Measurements from ENCODE around the gene MSMO1. TPM values are rescaled to one million over a fixed set of nuclear protein-coding genes. Genes with fewer than 3 reads are reported as not detected.

Gene MSMO1
- polyA plus RNA-seq, 1 of the 3 experiments (the other 2 are of a cell fraction): 13.2 TPM

- 87% methylated on average over 3 of the region's 3 CpGs for WGBS (ENCODE audit: low lambda C conversion rate)
- H3K4me3 ChIP-seq (ENCODE audit: low read depth in 2 of 2, low read length in 1 of 2): no peak overlapping the region
- ChIA-PET CTCF (interaction anchor here (1.9 kb wide), 1 partner anchor 193 kb away, joined by 6 read pairs; no protein-coding TSS in a partner anchor), POLR2A (no interaction called here)
- H2AFZ ChIP-seq (ENCODE audit: low read depth): no peak overlapping the region
- H3K27ac ChIP-seq (ENCODE audit: low read depth in 2 of 2, low read length in 1 of 2): no peak overlapping the region
- H3K79me2 ChIP-seq (ENCODE audit: insufficient read depth): peaks cover 21% of the 10 kb centered on the region
- no peaks in the 10 kb centered on the region for H4K20me1 ChIP-seq (ENCODE audit: insufficient read depth)
- peaks cover 19 to 38% of the 10 kb centered on the region in 2 experiments for H3K36me3 ChIP-seq (replicated peaks in 1 of 2; ENCODE audit: control insufficient read depth in 1 of 2, insufficient read depth in 2 of 2, low read length in 1 of 2)
- H3F3A ChIP-seq (replicated peaks; ENCODE audit: insufficient read depth): peaks cover 8% of the 10 kb centered on the region
- H3K27me3 ChIP-seq (ENCODE audit: insufficient read depth): no peaks in the 10 kb centered on the region
- no peaks in the 10 kb centered on the region for H3K9me2 ChIP-seq
- no peaks in the 10 kb centered on the region for H3K9me3 ChIP-seq
- no peak overlapping the region for H3K9ac ChIP-seq
- no peak for TF ChIP-seq YY1 (IDR thresholded peaks at IDR 0.05; ENCODE audit: low read depth)
- TF ChIP-seq FOSL2 (IDR thresholded peaks at IDR 0.05; ENCODE audit: borderline replicate concordance, low read depth): no peak
- TF ChIP-seq MEF2A (IDR thresholded peaks at IDR 0.05; ENCODE audit: borderline replicate concordance, low read depth): no peak
- TF ChIP-seq, protein P1, sequence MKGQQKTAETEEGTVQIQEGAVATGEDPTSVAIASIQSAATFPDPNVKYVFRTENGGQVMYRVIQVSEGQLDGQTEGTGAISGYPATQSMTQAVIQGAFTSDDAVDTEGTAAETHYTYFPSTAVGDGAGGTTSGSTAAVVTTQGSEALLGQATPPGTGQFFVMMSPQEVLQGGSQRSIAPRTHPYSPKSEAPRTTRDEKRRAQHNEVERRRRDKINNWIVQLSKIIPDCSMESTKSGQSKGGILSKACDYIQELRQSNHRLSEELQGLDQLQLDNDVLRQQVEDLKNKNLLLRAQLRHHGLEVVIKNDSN (IDR thresholded peaks at IDR 0.05; ENCODE audit: borderline replicate concordance, low read depth): no peak
- TF ChIP-seq CHD2 (IDR thresholded peaks at IDR 0.05; ENCODE audit: low read length, partially characterized antibody): no peak
- no peak for TF ChIP-seq NRF1 (IDR thresholded peaks at IDR 0.05; ENCODE audit: low read depth, low read length)
- TF ChIP-seq ZBTB33 (IDR thresholded peaks at IDR 0.05; ENCODE audit: borderline replicate concordance, low read depth): no peak
- no peak for TF ChIP-seq JUND (IDR thresholded peaks at IDR 0.05)
- TF ChIP-seq MAX (IDR thresholded peaks at IDR 0.05; ENCODE audit: low read depth): no peak
- TF ChIP-seq ELF1 (IDR thresholded peaks at IDR 0.05): no peak
- no peak for TF ChIP-seq REST (IDR thresholded peaks at IDR 0.05; ENCODE audit: low read depth, low read length)
- TF ChIP-seq FOXM1 (IDR thresholded peaks at IDR 0.05; ENCODE audit: low read depth): no peak
- TF ChIP-seq GABPA (IDR thresholded peaks at IDR 0.05; ENCODE audit: low read depth): no peak
- no peak for TF ChIP-seq MXI1 (IDR thresholded peaks at IDR 0.05; ENCODE audit: low read depth, low read length)
- no peak for TF ChIP-seq TAF1 (IDR thresholded peaks at IDR 0.05; ENCODE audit: borderline replicate concordance, low read depth, low read length)
- H3K4me2 ChIP-seq: no peak overlapping the region
- H3K4me1 ChIP-seq (ENCODE audit: control insufficient read depth in 1 of 2, insufficient read depth in 2 of 2, low read depth in 1 of 2, low read length in 1 of 2): peaks cover 6 to 15% of the 10 kb centered on the region in 2 experiments; a peak in 3 of 4 replicates
- no peak for DNase-seq
These were observed 2.6 kb upstream of the MSMO1 start for GRCh38 chr4:165324918-165325304.

Measured in SK-N-SH (cell line).